HG02678 (cell line): ENCODE data around the gene PSMG4.

Source experiments
- ATAC-seq: cut with Tn5 transposase; IDR thresholded peaks from one replicate; pipeline ENCODE4 v1.9.1; 2021; ENCODE audit warnings: mild to moderate bottlenecking, moderate library complexity; ENCODE audit not compliant: unreplicated experiment

PSMG4 gene

GRCh38 chr6:3305216-3305565 is 46.4 kb downstream of the PSMG4 start:
- ATAC-seq: no peak

DNA sequence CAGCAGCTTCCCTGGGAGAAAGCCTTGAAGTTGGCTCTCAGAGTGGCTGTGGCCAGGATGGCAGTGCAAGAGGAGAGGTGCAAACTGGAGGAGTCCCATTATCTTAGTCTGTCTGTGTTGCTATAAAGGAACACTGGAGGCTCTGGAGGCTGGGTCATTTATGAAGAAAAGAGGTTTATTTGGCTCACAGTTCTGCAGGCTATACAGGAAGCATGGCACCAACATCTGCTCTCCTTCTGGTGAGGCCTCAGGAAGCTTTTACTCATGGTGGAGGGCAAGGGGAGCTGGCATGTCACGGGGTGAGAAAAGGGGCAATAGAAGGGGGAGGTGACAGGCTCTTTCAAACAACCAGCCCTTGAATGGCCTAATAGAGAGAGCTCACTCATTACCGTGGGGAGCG is 47.1 kb downstream of the PSMG4 start:
- ATAC-seq: no peak

DNA sequence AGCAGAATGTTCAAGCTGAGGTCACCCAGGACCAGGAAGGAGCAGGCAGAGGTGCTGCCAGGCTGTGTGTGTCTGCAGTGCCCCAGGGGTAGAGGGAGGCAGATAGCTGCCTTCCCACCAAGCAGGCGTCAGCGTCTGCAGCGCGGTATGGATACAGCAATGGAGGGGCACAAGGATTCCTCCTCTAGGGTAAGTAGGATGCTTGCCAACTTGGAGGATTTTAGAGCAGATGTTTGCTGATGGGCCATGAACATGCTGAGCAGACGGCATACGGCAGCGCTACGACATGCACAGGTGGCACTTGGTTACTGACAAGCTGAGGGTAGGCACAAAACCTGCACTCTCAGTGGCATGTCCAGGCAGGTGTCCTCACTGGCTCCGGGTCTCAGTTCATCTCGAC is 48.1 kb downstream of the PSMG4 start:
- ATAC-seq: no peak

DNA sequence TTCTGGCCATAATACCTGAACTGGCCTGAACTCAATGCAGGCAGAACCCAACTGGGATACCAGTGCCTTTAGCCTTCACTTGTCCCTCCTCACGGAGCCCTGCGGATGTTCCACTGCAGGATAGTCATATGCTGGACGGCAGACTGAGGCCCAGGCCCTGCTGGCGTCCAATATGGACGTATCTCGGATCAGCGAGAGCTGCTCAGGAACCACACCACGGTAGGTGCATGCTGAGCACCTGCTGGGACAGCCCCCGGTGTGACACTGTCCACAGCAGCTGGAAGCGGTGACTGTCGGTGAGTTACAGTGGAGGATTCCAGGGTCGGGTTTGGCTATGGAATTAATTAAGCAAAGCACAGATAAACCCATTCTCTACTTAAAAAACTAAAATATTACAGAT is 48.7 kb downstream of the PSMG4 start:
- ATAC-seq: no peak

DNA sequence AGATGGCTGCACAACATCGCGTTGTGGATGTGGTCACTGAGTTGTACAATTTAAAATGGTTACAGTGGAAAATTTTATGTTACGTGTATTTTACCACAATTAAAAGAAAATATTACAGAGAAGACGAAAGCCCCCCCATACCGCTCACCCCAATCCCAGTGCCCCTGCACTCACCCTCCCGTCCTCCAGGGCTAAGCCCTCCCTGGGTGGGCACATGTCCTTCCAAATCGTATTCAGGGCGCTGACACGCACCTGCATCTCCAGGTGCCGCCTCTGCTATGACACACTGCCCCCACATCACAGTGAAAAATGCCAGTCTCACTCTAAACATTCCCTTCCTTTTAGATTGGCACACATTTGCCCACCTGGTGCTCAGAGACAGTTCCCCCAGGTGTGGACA is 49.4 kb downstream of the PSMG4 start:
- ATAC-seq: no peak

GRCh38 chr6:3309391-3310050 is 50.8 kb downstream of the PSMG4 start:
- no peak for ATAC-seq

GRCh38 chr6:3310051-3310448 is 51.3 kb downstream of the PSMG4 start:
- no peak for ATAC-seq

GRCh38 chr6:3310703-3311102 is 52.0 kb downstream of the PSMG4 start:
- no peak for ATAC-seq

DNA sequence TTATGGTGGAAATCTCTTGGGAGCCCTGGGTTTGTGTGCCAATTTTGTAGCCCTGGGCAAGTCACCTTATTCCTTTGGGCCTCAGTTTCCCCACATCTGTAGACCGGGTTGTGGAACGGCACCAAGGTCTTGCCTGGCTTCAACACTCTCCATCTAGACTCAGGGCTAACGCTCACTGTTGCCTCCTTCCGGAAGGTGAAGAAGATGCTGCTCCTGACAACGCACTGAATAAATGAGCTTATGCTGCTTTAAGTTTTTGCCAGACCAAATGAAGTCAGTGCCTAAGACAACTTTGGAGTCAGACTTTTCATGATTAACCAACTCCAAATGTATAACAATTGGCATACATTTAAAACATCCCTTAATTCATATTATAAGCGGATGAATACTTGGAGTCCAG is 53.1 kb downstream of the PSMG4 start:
- ATAC-seq: no peak

GRCh38 chr6:3312604-3313231 is 54.0 kb downstream of the PSMG4 start:
- ATAC-seq: no peak

- no peak for ATAC-seq
Measured at GRCh38 chr6:3314176-3314575, 55.4 kb downstream of the PSMG4 start.

DNA sequence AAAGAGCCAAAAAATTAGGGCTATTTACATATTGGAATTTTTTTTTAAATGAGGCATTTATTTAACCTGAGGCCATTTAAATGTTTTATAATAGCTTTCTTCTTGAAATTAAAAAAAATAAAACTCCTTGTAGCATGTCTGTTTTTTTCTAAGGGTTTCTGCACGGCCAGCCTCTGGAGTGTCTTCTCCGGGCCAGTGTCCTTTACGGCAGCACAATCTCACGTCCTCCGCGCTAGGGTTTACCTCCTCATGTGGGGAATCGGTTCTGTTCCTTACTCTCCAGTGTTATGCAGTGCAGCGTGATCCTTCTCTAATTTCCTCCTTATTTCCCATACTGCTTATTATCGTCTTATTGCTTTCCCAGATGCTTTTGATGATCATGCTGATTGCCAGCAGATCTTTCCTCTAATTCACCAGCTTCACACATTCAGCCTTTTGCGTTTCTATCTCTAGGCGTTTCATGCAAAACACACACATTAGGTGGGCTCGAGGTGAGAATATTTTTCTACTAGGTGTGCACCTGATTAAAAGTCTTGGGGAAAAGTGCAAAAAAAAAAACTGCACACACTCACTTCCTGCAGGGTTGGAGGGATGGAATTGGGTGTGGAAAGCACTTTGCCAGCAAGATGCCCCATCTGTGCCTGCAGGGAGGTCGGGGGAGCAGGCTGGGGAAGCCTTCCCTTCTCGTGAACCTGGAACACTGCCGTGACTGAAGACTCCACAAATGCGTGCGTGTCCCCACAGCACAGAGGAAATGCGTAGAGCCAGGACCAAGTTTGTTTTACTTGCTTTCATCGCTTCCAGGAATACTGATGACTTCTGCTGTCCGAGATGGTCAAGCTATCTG is 56.1 kb downstream of the PSMG4 start:
- no peak for ATAC-seq

DNA sequence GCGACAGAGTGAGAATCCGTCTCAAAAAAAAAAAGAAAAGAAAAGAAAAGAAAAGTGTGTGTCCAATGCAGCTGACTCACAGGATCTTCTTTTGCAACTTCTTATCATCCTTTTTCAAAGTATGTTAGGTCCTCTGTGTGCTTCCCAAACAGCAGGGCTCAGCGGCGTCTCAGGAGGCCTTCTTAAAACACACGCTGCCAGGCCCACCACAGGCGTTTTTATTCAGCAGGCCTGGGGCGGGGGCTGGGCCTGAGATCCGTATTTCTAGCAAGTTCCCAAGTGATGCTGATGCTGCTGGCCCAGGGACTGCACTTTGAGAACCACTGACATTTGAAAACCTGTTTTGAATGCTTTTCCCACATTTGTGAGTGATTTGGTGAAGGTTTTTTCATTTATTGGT is 57.1 kb downstream of the PSMG4 start:
- no peak for ATAC-seq

DNA sequence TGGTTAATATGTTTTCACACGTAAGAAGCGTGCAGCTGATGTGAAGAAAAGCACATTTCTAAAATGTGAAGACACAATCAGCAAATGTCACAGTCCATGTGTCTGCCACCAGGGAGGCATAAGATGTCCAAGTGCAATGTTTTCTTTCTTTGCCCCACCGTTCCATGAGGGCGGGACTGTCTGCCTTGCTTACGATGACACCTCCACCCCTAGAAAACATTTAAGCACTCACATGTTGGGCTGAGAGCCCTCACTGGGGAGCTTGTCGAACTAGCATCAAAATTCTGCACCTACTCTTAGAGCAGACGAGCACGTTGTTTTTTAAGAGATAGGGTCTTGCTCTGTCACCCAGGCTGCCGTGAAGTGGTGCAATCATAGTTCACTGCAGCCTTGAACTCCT is 57.6 kb downstream of the PSMG4 start:
- no peak for ATAC-seq

GRCh38 chr6:3316818-3317217 is 58.1 kb downstream of the PSMG4 start:
- ATAC-seq: no peak
